A549 (cell line): ENCODE results near the gene FBXO34. TPM values are rescaled to one million over a fixed set of nuclear protein-coding genes. Genes with fewer than 3 reads are reported as not detected.
A peak's percentile ranks its signal among the peaks of the same experiment; 100 is the strongest.
"Not testable (repeated sequence)": the region's sequence is repeated elsewhere in the genome, so short reads cannot be mapped to it uniquely, and the experiment has no call there.

Source experiments
- ATAC-seq, 2 experiments: fragments of 200-7000 bp in 1 of 2; fragments of >200 bp in 1 of 2; cut with Nextera tagmentation in 1 of 2; cut with Tn5 transposase in 1 of 2; 3 replicates each; pipeline versions ENCODE4 v1.8.0 to v1.9.1; 2018 to 2020; ENCODE audit warnings: mild to moderate bottlenecking in 1 of 2, moderate library complexity in 1 of 2
- CTCF ChIA-PET: fragments of 300-600 bp; sonication (Branson Sonifier 250); formaldehyde crosslinking; extraction: SDS; loops from one replicate; lab custom pipeline; 2021; ENCODE audit warnings: antibody characterized with exemption, inconsistent platforms; lab: Yijun Ruan, JAX
- POLR2A ChIA-PET: fragments of 350-600 bp; formaldehyde crosslinking; extraction: SDS; loops from one replicate; lab custom pipeline; 2021; ENCODE audit warnings: antibody characterized with exemption, inconsistent platforms; lab: Yijun Ruan, JAX
- DNase-seq, 2 experiments: peaks; one replicate each; pipeline versions ENCODE4 v3.0.0 to v3.0.0-alpha.2; 2011 to 2016; ENCODE audit warnings: low read depth in 1 of 2, low spot score in 1 of 2
- FAIRE-seq: peaks from 2 replicates; lab custom pipeline; 2011; peaks lifted over from hg19 to GRCh38; lab: Jason Lieb, UNC
- H3K27ac ChIP-seq, 2 experiments: fragments of >200 bp; sonication (Bioruptor Twin); formaldehyde crosslinking; 3 replicates each; pipeline ENCODE4 v1.5.1; 2016 to 2017
- H3K4me1 ChIP-seq: fragments of >200 bp; sonication (Bioruptor Twin); formaldehyde crosslinking; 3 replicates; pipeline ENCODE4 v1.6.1; 2016
- H3K4me2 ChIP-seq: fragments of >200 bp; sonication (Bioruptor Twin); formaldehyde crosslinking; 3 replicates; pipeline ENCODE4 v1.6.1; 2016
- H3K4me3 ChIP-seq: fragments of >200 bp; sonication (Bioruptor Twin); formaldehyde crosslinking; 3 replicates; pipeline ENCODE4 v1.5.1; 2016
- H3K9me3 ChIP-seq: fragments of >200 bp; sonication (Bioruptor Twin); formaldehyde crosslinking; 3 replicates; pipeline ENCODE4 v1.6.1; 2016
- BHLHE40 ChIP-seq: IDR thresholded peaks from 2 replicates; pipeline ENCODE4 v1.6.1; 2012; ENCODE audit warnings: low read depth, low read length, inconsistent platforms
- CHD4 ChIP-seq: fragments of 200-600 bp; sonication (generic); IDR thresholded peaks from 2 replicates; pipeline ENCODE4 v1.6.1; 2016; ENCODE audit warnings: antibody characterized with exemption, mild to moderate bottlenecking, borderline replicate concordance
- FOSB ChIP-seq: fragments of 250-450 bp; sonication (Bioruptor Pico); IDR thresholded peaks from 2 replicates; pipeline ENCODE4 v1.5.0; 2020; ENCODE audit warnings: mild to moderate bottlenecking, moderate library complexity
- FOSL2 ChIP-seq, 2 experiments: fragments of 450-650 bp in 1 of 2; fragments of >200 bp in 1 of 2; sonication (Bioruptor Twin) in 1 of 2; formaldehyde crosslinking; IDR thresholded peaks; 2 replicates each; pipeline versions ENCODE4 v1.5.0 to v1.6.1; 2016 to 2020; ENCODE audit warnings: mild to moderate bottlenecking in 1 of 2, moderate library complexity in 1 of 2
- FOXS1 ChIP-seq: fragments of 250-450 bp; sonication (Bioruptor Pico); IDR thresholded peaks from 2 replicates; pipeline ENCODE4 v1.5.0; 2020; ENCODE audit warnings: mild to moderate bottlenecking, moderate library complexity
- HMGXB4 ChIP-seq: fragments of 250-450 bp; sonication (Bioruptor Pico); IDR thresholded peaks from 2 replicates; pipeline ENCODE4 v1.5.0; 2021; ENCODE audit warnings: mild to moderate bottlenecking, moderate library complexity, borderline replicate concordance
- MAFK ChIP-seq: fragments of 450-650 bp; IDR thresholded peaks from 2 replicates; pipeline ENCODE4 v1.6.1; 2014; ENCODE audit not compliant: partially characterized antibody
- NFE2L2 ChIP-seq: fragments of 150-350 bp; conservative IDR thresholded peaks from 2 replicates; pipeline ENCODE4 v1.6.1; 2014; ENCODE audit warnings: low read length
- POLR2A ChIP-seq: IDR thresholded peaks from 2 replicates; pipeline ENCODE4 v1.6.1; 2012; ENCODE audit warnings: mild to moderate bottlenecking, low read length
- RARB ChIP-seq: fragments of 250-450 bp; sonication (Bioruptor Pico); IDR thresholded peaks from 2 replicates; pipeline ENCODE4 v1.8.0; 2021; ENCODE audit warnings: mild to moderate bottlenecking, moderate library complexity
- RCOR1 ChIP-seq: fragments of 150-350 bp; IDR thresholded peaks from 2 replicates; pipeline ENCODE4 v1.6.1; 2014; ENCODE audit warnings: antibody characterized with exemption, low read length, low read depth
- REST ChIP-seq: fragments of 200-600 bp; sonication (generic); IDR thresholded peaks from 2 replicates; pipeline ENCODE4 v1.6.1; 2016; ENCODE audit warnings: antibody characterized with exemption, mild to moderate bottlenecking, moderate library complexity
- RFX5 ChIP-seq: fragments of 450-650 bp; IDR thresholded peaks from 2 replicates; pipeline ENCODE4 v1.7.1; 2014; ENCODE audit warnings: antibody characterized with exemption, mild to moderate bottlenecking, moderate library complexity
- ZFP36 ChIP-seq: fragments of 450-650 bp; IDR thresholded peaks from 2 replicates; pipeline ENCODE4 v1.6.1; 2014; ENCODE audit warnings: borderline replicate concordance; ENCODE audit not compliant: partially characterized antibody
- ZSCAN20 ChIP-seq: fragments of 250-450 bp; sonication (Bioruptor Pico); IDR thresholded peaks from 2 replicates; pipeline ENCODE4 v1.8.0; 2022; ENCODE audit warnings: mild to moderate bottlenecking, moderate library complexity
- WGBS: methylation state at CpG from one replicate; pipeline ENCODE4 v1.1.6; 2017; ENCODE audit errors: missing lambda C conversion rate; 5-methylcytosine and 5-hydroxymethylcytosine counted together
- polyA plus RNA-seq, 4 experiments: library from polyadenylated mRNA; depleted of rRNA in 3 of 4; stranded (reverse); fragments of >200 nt; fragmentation: RNase III in 1 of 4; extraction: RNeasy Plus Mini Kit Qiagen cat#74134 plus additional on column Dnase treatment in 1 of 4; gene quantifications; 2 replicates in 3 of 4; 3 replicates in 1 of 4; pipeline ENCODE4 v1.2.3, GENCODE V29; 2011 to 2017

Gene FBXO34
- polyA plus RNA-seq, 2 of the 4 experiments (the other 2 are of a cell fraction): 15.4 to 28.0 TPM

- not testable (repeated sequence) for FAIRE-seq, H3K27ac ChIP-seq, ATAC-seq, H3K4me2 ChIP-seq, H3K4me1 ChIP-seq, H3K4me3 ChIP-seq
- DNase-seq: peak in 1 of 2 experiments; percentile 17
- CTCF ChIA-PET: interaction anchor here (0.9 to 1.5 kb wide), 2 partner anchors 42 to 44 kb away, joined by 3 read pairs; no protein-coding TSS in a partner anchor
- peaks cover 26% of the 10 kb centered on the region for H3K9me3 ChIP-seq
- TF ChIP-seq ZFP36: peak; percentile 98
- TF ChIP-seq, all 56 proteins: peak for 1; not testable (repeated sequence) for 55
- POLR2A ChIA-PET: not testable (repeated sequence)
- WGBS: 93% methylated on average over 5 of the region's 5 CpGs
These were observed 41.3 kb downstream of the FBXO34 start for GRCh38 chr14:55312379-55313030.

- CTCF ChIA-PET: interaction anchor here (0.9 to 1.8 kb wide), 2 partner anchors 41 to 43 kb away, joined by 3 to 4 read pairs; no protein-coding TSS in a partner anchor
These were observed 42.3 kb downstream of the FBXO34 start for GRCh38 chr14:55313480-55313879.

GRCh38 chr14:55314449-55314848 lies 43.2 kb downstream of the FBXO34 start:
- no peak for ATAC-seq
- POLR2A ChIA-PET: no interaction called here
- TF ChIP-seq HMGXB4 (CRISPR knock-in tag) (no peak), CHD4 (no peak), BHLHE40 (no peak), RFX5 (no peak), MAFK (peak; percentile 32), RARB (no peak)
- TF ChIP-seq, all 56 proteins: peak for 1
- DNase-seq (no peak), FAIRE-seq (no peak)
- CTCF ChIA-PET: interaction anchor here (1.8 kb wide), 1 partner anchor 40 kb away, joined by 4 read pairs; no protein-coding TSS in a partner anchor
- H3K4me3 ChIP-seq: no peak overlapping the region
- H3K27ac ChIP-seq: no peak overlapping the region
- no peak overlapping the region for H3K4me2 ChIP-seq
- no peaks in the 10 kb centered on the region for H3K4me1 ChIP-seq
- peaks cover 26% of the 10 kb centered on the region for H3K9me3 ChIP-seq

More at GRCh38 chr14:55313480-55313879, 42.3 kb downstream of the FBXO34 start:
- no peak for ATAC-seq
- Histone ChIP-seq H3K9me3 (peaks cover 26% of the 10 kb centered on the region), H3K4me3 (no peak overlapping the region), H3K4me1 (no peaks in the 10 kb centered on the region), H3K27ac (no peak overlapping the region), H3K4me2 (no peak overlapping the region)
- no peak for DNase-seq
- no peak for FAIRE-seq
- TF ChIP-seq CHD4 (no peak), BHLHE40 (no peak), FOSB (CRISPR knock-in tag) (no peak), NFE2L2 (no peak), FOXS1 (CRISPR knock-in tag) (no peak), FOSL2 (IDR thresholded peaks at IDR 0.05) (no peak), FOSL2 (CRISPR knock-in tag; IDR thresholded peaks at IDR 0.05) (no peak), RFX5 (no peak), POLR2A (no peak), ZSCAN20 (CRISPR knock-in tag) (no peak), RCOR1 (no peak), REST (no peak)
- POLR2A ChIA-PET: no interaction called here
- WGBS: 92% methylated on average over 5 of the region's 5 CpGs
